ENCODE data around the gene PPT2.

Gene PPT2

GRCh38 chr6:32168807-32169591, 15.1 kb downstream of the PPT2 start:
- H3K9me3 ChIP-seq (ENCODE audit: control insufficient read depth in 2 of 2, low read length in 2 of 2) = no peaks in the 10 kb centered on the region
- no peak overlapping the region for H3K9ac ChIP-seq (ENCODE audit: low read length in 2 of 2)
- peak overlapping the region; percentile 24 for H3K27ac ChIP-seq (ENCODE audit: low read length)
- H3K36me3 ChIP-seq (ENCODE audit: control insufficient read depth in 2 of 2, insufficient read depth in 2 of 2, low read length in 2 of 2) = peaks cover 27 to 42% of the 10 kb centered on the region in 2 donors
- H3K27me3 ChIP-seq (ENCODE audit: control insufficient read depth in 1 of 2, insufficient read depth in 2 of 2, low read length in 2 of 2) = no peaks in the 10 kb centered on the region
- peaks cover 5% of the 10 kb centered on the region for H3K4me1 ChIP-seq (ENCODE audit: control insufficient read depth, insufficient read depth, low read length)
- H3K4me3 ChIP-seq (ENCODE audit: low read length in 2 of 2) = no peak overlapping the region

- Histone ChIP-seq H3K4me1 (ENCODE audit: control insufficient read depth, insufficient read depth, low read length) (peaks cover 16% of the 10 kb centered on the region), H3K27me3 (ENCODE audit: control insufficient read depth in 1 of 2, insufficient read depth in 2 of 2, low read length in 2 of 2) (no peaks in the 10 kb centered on the region), H3K9me3 (ENCODE audit: control insufficient read depth in 2 of 2, low read length in 2 of 2) (no peaks in the 10 kb centered on the region), H3K9ac (ENCODE audit: low read length in 2 of 2) (no peak overlapping the region), H3K36me3 (ENCODE audit: control insufficient read depth in 2 of 2, insufficient read depth in 2 of 2, low read length in 2 of 2) (peaks cover 27 to 42% of the 10 kb centered on the region in 2 donors), H3K4me3 (ENCODE audit: low read length in 2 of 2) (no peak overlapping the region), H3K27ac (ENCODE audit: low read length) (no peak overlapping the region)
Observed at GRCh38 chr6:32170294-32170693, 16.4 kb downstream of the PPT2 start.

- Histone ChIP-seq H3K4me3 (ENCODE audit: low read length in 2 of 2) (no peak overlapping the region), H3K4me1 (ENCODE audit: control insufficient read depth, insufficient read depth, low read length) (peaks cover 22% of the 10 kb centered on the region), H3K36me3 (ENCODE audit: control insufficient read depth in 2 of 2, insufficient read depth in 2 of 2, low read length in 2 of 2) (peaks cover 26 to 39% of the 10 kb centered on the region in 2 donors), H3K9ac (ENCODE audit: low read length in 2 of 2) (no peak overlapping the region), H3K27ac (ENCODE audit: low read length) (no peak overlapping the region), H3K9me3 (ENCODE audit: control insufficient read depth in 2 of 2, low read length in 2 of 2) (no peaks in the 10 kb centered on the region), H3K27me3 (ENCODE audit: control insufficient read depth in 1 of 2, insufficient read depth in 2 of 2, low read length in 2 of 2) (no peaks in the 10 kb centered on the region)
Observed at GRCh38 chr6:32171234-32171633, 17.3 kb downstream of the PPT2 start.

GRCh38 chr6:32173051-32173727, 19.2 kb downstream of the PPT2 start:
- H3K27ac ChIP-seq (ENCODE audit: low read length) = no peak overlapping the region
- peaks cover 22 to 27% of the 10 kb centered on the region in 2 donors for H3K36me3 ChIP-seq (ENCODE audit: control insufficient read depth in 2 of 2, insufficient read depth in 2 of 2, low read length in 2 of 2)
- no peak overlapping the region for H3K4me3 ChIP-seq (ENCODE audit: low read length in 2 of 2)
- no peaks in the 10 kb centered on the region for H3K9me3 ChIP-seq (ENCODE audit: control insufficient read depth in 2 of 2, low read length in 2 of 2)
- no peaks in the 10 kb centered on the region for H3K27me3 ChIP-seq (ENCODE audit: control insufficient read depth in 1 of 2, insufficient read depth in 2 of 2, low read length in 2 of 2)
- H3K4me1 ChIP-seq (ENCODE audit: control insufficient read depth, insufficient read depth, low read length) = peaks cover 37% of the 10 kb centered on the region
- no peak overlapping the region for H3K9ac ChIP-seq (ENCODE audit: low read length in 2 of 2)

GRCh38 chr6:32174416-32174815, 20.5 kb downstream of the PPT2 start:
- H3K4me1 ChIP-seq (ENCODE audit: control insufficient read depth, insufficient read depth, low read length) = peaks cover 45% of the 10 kb centered on the region
- H3K9me3 ChIP-seq (ENCODE audit: control insufficient read depth in 2 of 2, low read length in 2 of 2) = no peaks in the 10 kb centered on the region
- H3K9ac ChIP-seq (ENCODE audit: low read length in 2 of 2) = no peak overlapping the region
- H3K27ac ChIP-seq (ENCODE audit: low read length) = no peak overlapping the region
- no peaks in the 10 kb centered on the region for H3K27me3 ChIP-seq (ENCODE audit: control insufficient read depth in 1 of 2, insufficient read depth in 2 of 2, low read length in 2 of 2)
- H3K4me3 ChIP-seq (ENCODE audit: low read length in 2 of 2) = no peak overlapping the region
- H3K36me3 ChIP-seq (ENCODE audit: control insufficient read depth in 2 of 2, insufficient read depth in 2 of 2, low read length in 2 of 2) = peaks cover 15 to 20% of the 10 kb centered on the region in 2 donors

- Histone ChIP-seq H3K27ac (ENCODE audit: low read length) (peak overlapping the region; percentile 93), H3K9me3 (ENCODE audit: control insufficient read depth in 2 of 2, low read length in 2 of 2) (no peaks in the 10 kb centered on the region), H3K27me3 (ENCODE audit: control insufficient read depth in 1 of 2, insufficient read depth in 2 of 2, low read length in 2 of 2) (no peaks in the 10 kb centered on the region), H3K36me3 (ENCODE audit: control insufficient read depth in 2 of 2, insufficient read depth in 2 of 2, low read length in 2 of 2) (peaks cover 8 to 12% of the 10 kb centered on the region in 2 donors), H3K4me3 (ENCODE audit: low read length in 2 of 2) (peak overlapping the region; percentile 70 to 98), H3K9ac (ENCODE audit: low read length in 2 of 2) (peak overlapping the region; percentile 85 to 94), H3K4me1 (ENCODE audit: control insufficient read depth, insufficient read depth, low read length) (peaks cover 52% of the 10 kb centered on the region)
Observed at GRCh38 chr6:32175322-32175710, 21.4 kb downstream of the PPT2 start.

- Histone ChIP-seq H3K9me3 (ENCODE audit: control insufficient read depth in 2 of 2, low read length in 2 of 2) (no peaks in the 10 kb centered on the region), H3K27me3 (ENCODE audit: control insufficient read depth in 1 of 2, insufficient read depth in 2 of 2, low read length in 2 of 2) (no peaks in the 10 kb centered on the region), H3K4me1 (ENCODE audit: control insufficient read depth, insufficient read depth, low read length) (peaks cover 52% of the 10 kb centered on the region), H3K36me3 (ENCODE audit: control insufficient read depth in 2 of 2, insufficient read depth in 2 of 2, low read length in 2 of 2) (peaks cover 7 to 8% of the 10 kb centered on the region in 2 donors), H3K4me3 (ENCODE audit: low read length in 2 of 2) (peak within 1 kb of the TSS; percentile 83 to 98), H3K27ac (ENCODE audit: low read length) (peak within 1 kb of the TSS; percentile 93), H3K9ac (ENCODE audit: low read length in 2 of 2) (peak within 1 kb of the TSS; percentile 85 to 96)
Observed at GRCh38 chr6:32175711-32176475, 22.0 kb downstream of the PPT2 start, which contains the start of gene AGPAT1. TSS of gene AGPAT1 (minus strand) at chr6:32176084. CDS start at chr6:32171496, 4,588 bp downstream.

GRCh38 chr6:32176476-32177182, 22.7 kb downstream of the PPT2 start:
- peak overlapping the region; percentile 93 for H3K27ac ChIP-seq (ENCODE audit: low read length)
- no peaks in the 10 kb centered on the region for H3K27me3 ChIP-seq (ENCODE audit: control insufficient read depth in 1 of 2, insufficient read depth in 2 of 2, low read length in 2 of 2)
- H3K36me3 ChIP-seq (ENCODE audit: control insufficient read depth in 2 of 2, insufficient read depth in 2 of 2, low read length in 2 of 2) = peaks cover 7 to 8% of the 10 kb centered on the region in 2 donors
- H3K4me3 ChIP-seq (ENCODE audit: low read length in 2 of 2) = peak overlapping the region; percentile 83 to 98
- H3K4me1 ChIP-seq (ENCODE audit: control insufficient read depth, insufficient read depth, low read length) = peaks cover 52% of the 10 kb centered on the region
- peak overlapping the region; percentile 80 to 96 for H3K9ac ChIP-seq (ENCODE audit: low read length in 2 of 2)
- no peaks in the 10 kb centered on the region for H3K9me3 ChIP-seq (ENCODE audit: control insufficient read depth in 2 of 2, low read length in 2 of 2)

GRCh38 chr6:32177183-32177787, 23.3 kb downstream of the PPT2 start:
- Histone ChIP-seq H3K9me3 (ENCODE audit: control insufficient read depth in 2 of 2, low read length in 2 of 2) (no peaks in the 10 kb centered on the region), H3K36me3 (ENCODE audit: control insufficient read depth in 2 of 2, insufficient read depth in 2 of 2, low read length in 2 of 2) (peaks cover 7 to 8% of the 10 kb centered on the region in 2 donors), H3K4me1 (ENCODE audit: control insufficient read depth, insufficient read depth, low read length) (peaks cover 53% of the 10 kb centered on the region), H3K27ac (ENCODE audit: low read length) (peak overlapping the region; percentile 93), H3K27me3 (ENCODE audit: control insufficient read depth in 1 of 2, insufficient read depth in 2 of 2, low read length in 2 of 2) (no peaks in the 10 kb centered on the region), H3K4me3 (ENCODE audit: low read length in 2 of 2) (peak overlapping the region; percentile 83 to 98), H3K9ac (ENCODE audit: low read length in 2 of 2) (peak overlapping the region; percentile 80 to 96)
